Endodermal cell (in vitro differentiated cells): ENCODE measurements around the gene NIN. TPM values are rescaled to one million over a fixed set of nuclear protein-coding genes. Genes with fewer than 3 reads are reported as not detected.

Experiments
- DNase-seq: peaks from one replicate; pipeline ENCODE4 v3.0.0-alpha.2; 2017
- H3K27ac ChIP-seq: 2 replicates; pipeline ENCODE4 v1.5.1; 2013; ENCODE audit warnings: mild to moderate bottlenecking, low read depth, low read length, moderate library complexity
- H3K27me3 ChIP-seq: 2 replicates; pipeline ENCODE4 v1.6.1; 2013; ENCODE audit warnings: mild to moderate bottlenecking, low read length, moderate library complexity; ENCODE audit not compliant: insufficient read depth, control insufficient read depth, poor library complexity, severe bottlenecking
- H3K36me3 ChIP-seq: 2 replicates; pipeline ENCODE4 v1.7.0; 2013; ENCODE audit warnings: mild to moderate bottlenecking, low read length, moderate library complexity; ENCODE audit not compliant: control insufficient read depth, insufficient read depth
- H3K4me1 ChIP-seq: one replicate; pipeline ENCODE4 v1.7.0; 2013; ENCODE audit warnings: low read length; ENCODE audit not compliant: control insufficient read depth, insufficient read depth
- H3K4me3 ChIP-seq: 2 replicates; pipeline ENCODE4 v1.5.1; 2013; ENCODE audit warnings: mild to moderate bottlenecking, low read length, moderate library complexity
- H3K9ac ChIP-seq: 2 replicates; pipeline ENCODE4 v1.6.1; 2013; ENCODE audit warnings: mild to moderate bottlenecking, low read length, moderate library complexity; ENCODE audit not compliant: poor library complexity, severe bottlenecking; ENCODE audit errors: extremely low read depth
- H3K9me3 ChIP-seq: 2 replicates; pipeline ENCODE4 v1.6.1; 2013; ENCODE audit warnings: mild to moderate bottlenecking, low read length, moderate library complexity; ENCODE audit not compliant: control insufficient read depth
- H3K27ac Mint-ChIP-seq: 2 replicates; pipeline ENCODE4 v1.8.0; 2020; ENCODE audit warnings: mixed read lengths
- H3K27me3 Mint-ChIP-seq: 2 replicates; pipeline ENCODE4 v1.8.0; 2021; ENCODE audit warnings: mild to moderate bottlenecking, mixed read lengths; ENCODE audit not compliant: insufficient read depth
- H3K36me3 Mint-ChIP-seq: 2 replicates; pipeline ENCODE4 v1.8.0; 2020; ENCODE audit warnings: low read depth, mixed read lengths
- H3K4me1 Mint-ChIP-seq: 2 replicates; pipeline ENCODE4 v1.8.0; 2020; ENCODE audit warnings: mixed read lengths
- H3K4me3 Mint-ChIP-seq: 2 replicates; pipeline ENCODE4 v1.8.0; 2020; ENCODE audit warnings: mild to moderate bottlenecking, moderate library complexity, mixed read lengths
- H3K9me3 Mint-ChIP-seq: 2 replicates; pipeline ENCODE4 v1.8.0; 2020; ENCODE audit warnings: mild to moderate bottlenecking, mixed read lengths
- WGBS, 2 experiments: methylation state at CpG; one replicate each; pipeline versions ENCODE4 v1.1.5 to v1.1.7; 2013; ENCODE audit warnings: missing lambda C conversion rate in 2 of 2, mixed read lengths in 1 of 2; ENCODE audit not compliant: insufficient coverage in 1 of 2, insufficient read length in 1 of 2; 5-methylcytosine and 5-hydroxymethylcytosine counted together
- total RNA-seq, 2 donors: library from RNA; stranded (reverse); fragmentation: NEBNext Ultra II Directional in 1 of 2; extraction: Animal tissue kit (Norgen Biotek cat#: 25700) in 1 of 2; gene quantifications; 2 replicates in 1 of 2; 3 replicates in 1 of 2; pipeline ENCODE4 v1.2.1, GENCODE V29; 2021
- TF ChIP-seq, protein P1 (sequence below): fragments of 200-600 bp; sonication (generic); conservative IDR thresholded peaks from 2 replicates; pipeline ENCODE4 v1.5.0; 2021; ENCODE audit warnings: antibody characterized with exemption, mild to moderate bottlenecking

NIN gene
- total RNA-seq, 2 donors from 2014 or later = 3.3 to 4.1 TPM

- no peak for DNase-seq
- Mint-ChIP-seq H3K36me3 (peaks cover 3% of the 10 kb centered on the region), H3K4me1 (no peaks in the 10 kb centered on the region), H3K27ac (no peak overlapping the region), H3K9me3 (no peaks in the 10 kb centered on the region), H3K27me3 (no peaks in the 10 kb centered on the region), H3K4me3 (no peak overlapping the region)
- TF ChIP-seq, protein P1, sequence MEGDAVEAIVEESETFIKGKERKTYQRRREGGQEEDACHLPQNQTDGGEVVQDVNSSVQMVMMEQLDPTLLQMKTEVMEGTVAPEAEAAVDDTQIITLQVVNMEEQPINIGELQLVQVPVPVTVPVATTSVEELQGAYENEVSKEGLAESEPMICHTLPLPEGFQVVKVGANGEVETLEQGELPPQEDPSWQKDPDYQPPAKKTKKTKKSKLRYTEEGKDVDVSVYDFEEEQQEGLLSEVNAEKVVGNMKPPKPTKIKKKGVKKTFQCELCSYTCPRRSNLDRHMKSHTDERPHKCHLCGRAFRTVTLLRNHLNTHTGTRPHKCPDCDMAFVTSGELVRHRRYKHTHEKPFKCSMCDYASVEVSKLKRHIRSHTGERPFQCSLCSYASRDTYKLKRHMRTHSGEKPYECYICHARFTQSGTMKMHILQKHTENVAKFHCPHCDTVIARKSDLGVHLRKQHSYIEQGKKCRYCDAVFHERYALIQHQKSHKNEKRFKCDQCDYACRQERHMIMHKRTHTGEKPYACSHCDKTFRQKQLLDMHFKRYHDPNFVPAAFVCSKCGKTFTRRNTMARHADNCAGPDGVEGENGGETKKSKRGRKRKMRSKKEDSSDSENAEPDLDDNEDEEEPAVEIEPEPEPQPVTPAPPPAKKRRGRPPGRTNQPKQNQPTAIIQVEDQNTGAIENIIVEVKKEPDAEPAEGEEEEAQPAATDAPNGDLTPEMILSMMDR = no peak
- no peak overlapping the region for H3K4me3 ChIP-seq
- no peaks in the 10 kb centered on the region for H3K4me1 ChIP-seq
- H3K9ac ChIP-seq = no peak overlapping the region
- H3K27ac ChIP-seq = no peak overlapping the region
- H3K36me3 ChIP-seq = no peaks in the 10 kb centered on the region
- no peaks in the 10 kb centered on the region for H3K27me3 ChIP-seq
- 88% methylated on average over 1 to 2 of the region's 3 CpGs for WGBS, 2 experiments
- H3K9me3 ChIP-seq = no peaks in the 10 kb centered on the region
These were observed 68.0 kb downstream of the NIN start for GRCh38 chr14:50762931-50763300.

DNA sequence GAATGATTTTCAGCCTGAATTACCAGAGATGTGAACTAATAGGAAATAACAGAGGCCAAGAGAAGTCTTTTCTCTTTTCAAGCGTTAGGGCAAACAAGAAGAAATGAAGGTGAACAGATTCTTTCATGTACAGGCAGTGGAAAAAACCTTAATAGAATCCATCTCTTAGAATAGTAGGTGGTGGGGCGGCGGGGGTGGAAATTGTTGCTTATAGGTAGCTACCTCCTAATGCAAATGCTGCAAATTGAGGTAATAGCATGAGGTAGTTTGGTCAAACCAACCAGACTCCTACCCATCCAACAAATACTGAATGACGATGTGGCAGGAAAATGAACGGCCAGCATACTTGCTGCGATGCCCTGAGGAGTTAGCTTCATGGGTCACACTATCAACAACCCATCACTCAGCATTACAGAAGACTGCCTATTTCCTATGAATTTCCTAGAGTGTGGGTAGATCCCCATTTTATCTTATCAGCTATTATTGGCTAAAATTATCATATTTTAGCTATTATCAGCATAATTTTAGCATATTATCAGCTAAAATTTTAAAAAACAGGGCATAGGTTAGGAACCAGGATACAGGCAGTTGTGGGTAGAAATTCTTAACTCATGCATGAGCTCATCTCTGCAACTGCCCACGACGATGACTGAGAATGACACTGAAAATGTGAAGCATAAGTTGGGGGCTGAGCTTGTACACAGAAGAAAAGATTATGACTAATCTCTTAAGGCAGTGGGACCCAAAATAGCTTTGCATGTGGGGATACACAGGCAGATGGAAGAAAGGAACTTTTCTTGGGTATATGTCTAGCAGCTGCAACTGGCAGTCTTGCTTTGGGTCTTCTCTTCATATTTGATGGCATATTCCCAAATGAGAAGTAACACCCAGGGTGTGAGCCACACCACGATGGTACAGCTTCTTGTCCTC lies 68.7 kb downstream of the NIN start:
- no peaks in the 10 kb centered on the region for H3K9me3 Mint-ChIP-seq
- H3K36me3 Mint-ChIP-seq = peaks cover 3% of the 10 kb centered on the region
- Histone ChIP-seq H3K9ac (no peak overlapping the region), H3K36me3 (no peaks in the 10 kb centered on the region), H3K9me3 (no peaks in the 10 kb centered on the region), H3K4me3 (no peak overlapping the region), H3K27ac (no peak overlapping the region), H3K4me1 (no peaks in the 10 kb centered on the region), H3K27me3 (no peaks in the 10 kb centered on the region)
- DNase-seq = no peak
- TF ChIP-seq, protein P1 = no peak
- no peaks in the 10 kb centered on the region for H3K27me3 Mint-ChIP-seq
- no peak overlapping the region for H3K4me3 Mint-ChIP-seq
- H3K4me1 Mint-ChIP-seq = no peaks in the 10 kb centered on the region
- H3K27ac Mint-ChIP-seq = no peak overlapping the region
- 90 to 97% methylated on average over 4 to 9 of the region's 9 CpGs for WGBS, 2 experiments

- no peak overlapping the region for H3K27ac Mint-ChIP-seq
- H3K36me3 Mint-ChIP-seq = peaks cover 3% of the 10 kb centered on the region
- Histone ChIP-seq H3K4me3 (no peak overlapping the region), H3K9me3 (no peaks in the 10 kb centered on the region), H3K36me3 (no peaks in the 10 kb centered on the region), H3K4me1 (no peaks in the 10 kb centered on the region), H3K27me3 (no peaks in the 10 kb centered on the region), H3K9ac (no peak overlapping the region), H3K27ac (no peak overlapping the region)
- H3K9me3 Mint-ChIP-seq = no peaks in the 10 kb centered on the region
- H3K4me1 Mint-ChIP-seq = no peaks in the 10 kb centered on the region
- TF ChIP-seq, protein P1 = no peak
- no peak overlapping the region for H3K4me3 Mint-ChIP-seq
- 95 to 98% methylated on average over 8 of the region's 8 CpGs for WGBS, 2 experiments
- DNase-seq = no peak
- H3K27me3 Mint-ChIP-seq = no peaks in the 10 kb centered on the region
These were observed 71.0 kb downstream of the NIN start for GRCh38 chr14:50759800-50760543.
